ENCODE data around the gene CCDC12.

GRCh38 chr3:46947981-46948791 lies 28.4 kb downstream of the CCDC12 start:
- no peak for TF ChIP-seq CTCF (IDR thresholded peaks at IDR 0.05)
- no peak for TF ChIP-seq ZFX (IDR thresholded peaks at IDR 0.05; ENCODE audit: borderline replicate concordance)
